ENCODE data around the gene SLC2A11.

The SLC2A11 gene

DNA sequence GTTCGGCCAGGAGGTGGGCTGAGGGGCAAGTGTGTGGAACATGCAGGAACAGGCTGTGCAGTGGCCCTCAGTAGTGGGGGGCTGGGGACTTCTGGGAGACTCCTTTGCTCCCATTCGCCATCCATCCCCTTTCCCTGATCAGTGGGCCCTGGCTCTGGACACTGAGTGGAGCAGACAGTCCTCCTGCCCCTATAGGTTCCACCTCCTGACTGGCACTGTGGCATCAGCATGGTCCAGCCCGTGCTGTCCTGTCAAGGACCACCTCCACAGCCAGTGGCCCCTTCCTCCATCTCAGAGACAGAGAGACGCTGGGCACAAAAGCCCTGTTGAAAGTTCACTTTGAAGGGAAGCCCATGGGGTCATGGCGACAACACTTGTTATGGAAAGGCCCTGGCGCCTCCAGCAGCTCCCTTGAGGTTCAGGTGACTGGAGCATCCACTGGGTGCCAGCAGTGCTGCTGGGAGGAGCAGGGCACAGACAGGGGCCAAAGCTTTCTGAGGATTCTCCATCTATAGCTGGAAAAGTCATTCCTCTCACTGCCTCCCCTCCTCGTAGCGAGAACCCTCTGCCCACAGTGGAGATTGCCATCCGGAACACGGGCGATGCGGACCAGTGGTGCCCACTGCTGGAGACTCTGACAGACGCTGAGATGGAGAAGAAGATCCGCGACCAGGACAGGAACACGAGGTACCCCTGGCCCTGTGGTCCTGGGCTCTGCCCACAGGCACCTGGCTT lies 24.5 kb upstream of the SLC2A11 start:
- DNase-seq (ENCODE audit: low read depth in 2 of 2): no peak
- no peak overlapping the region for H3K4me3 ChIP-seq (replicated peaks in 1 of 2; ENCODE audit: low read depth in 2 of 2, low read length in 2 of 2)
- TF ChIP-seq, protein P1, sequence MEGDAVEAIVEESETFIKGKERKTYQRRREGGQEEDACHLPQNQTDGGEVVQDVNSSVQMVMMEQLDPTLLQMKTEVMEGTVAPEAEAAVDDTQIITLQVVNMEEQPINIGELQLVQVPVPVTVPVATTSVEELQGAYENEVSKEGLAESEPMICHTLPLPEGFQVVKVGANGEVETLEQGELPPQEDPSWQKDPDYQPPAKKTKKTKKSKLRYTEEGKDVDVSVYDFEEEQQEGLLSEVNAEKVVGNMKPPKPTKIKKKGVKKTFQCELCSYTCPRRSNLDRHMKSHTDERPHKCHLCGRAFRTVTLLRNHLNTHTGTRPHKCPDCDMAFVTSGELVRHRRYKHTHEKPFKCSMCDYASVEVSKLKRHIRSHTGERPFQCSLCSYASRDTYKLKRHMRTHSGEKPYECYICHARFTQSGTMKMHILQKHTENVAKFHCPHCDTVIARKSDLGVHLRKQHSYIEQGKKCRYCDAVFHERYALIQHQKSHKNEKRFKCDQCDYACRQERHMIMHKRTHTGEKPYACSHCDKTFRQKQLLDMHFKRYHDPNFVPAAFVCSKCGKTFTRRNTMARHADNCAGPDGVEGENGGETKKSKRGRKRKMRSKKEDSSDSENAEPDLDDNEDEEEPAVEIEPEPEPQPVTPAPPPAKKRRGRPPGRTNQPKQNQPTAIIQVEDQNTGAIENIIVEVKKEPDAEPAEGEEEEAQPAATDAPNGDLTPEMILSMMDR (IDR thresholded peaks at IDR 0.05; ENCODE audit: low read depth, low read length): no peak

- no peak overlapping the region for H3K4me3 ChIP-seq (replicated peaks in 1 of 2; ENCODE audit: low read depth in 2 of 2, low read length in 2 of 2)
- no peak for DNase-seq (ENCODE audit: low read depth in 2 of 2)
- TF ChIP-seq, protein P1 (IDR thresholded peaks at IDR 0.05; ENCODE audit: low read depth, low read length): no peak
Measured at GRCh38 chr22:23833911-23834317, 23.8 kb upstream of the SLC2A11 start.

- no peak for DNase-seq (ENCODE audit: low read depth in 2 of 2)
Measured at GRCh38 chr22:23834406-23834792, 23.3 kb upstream of the SLC2A11 start.

DNA sequence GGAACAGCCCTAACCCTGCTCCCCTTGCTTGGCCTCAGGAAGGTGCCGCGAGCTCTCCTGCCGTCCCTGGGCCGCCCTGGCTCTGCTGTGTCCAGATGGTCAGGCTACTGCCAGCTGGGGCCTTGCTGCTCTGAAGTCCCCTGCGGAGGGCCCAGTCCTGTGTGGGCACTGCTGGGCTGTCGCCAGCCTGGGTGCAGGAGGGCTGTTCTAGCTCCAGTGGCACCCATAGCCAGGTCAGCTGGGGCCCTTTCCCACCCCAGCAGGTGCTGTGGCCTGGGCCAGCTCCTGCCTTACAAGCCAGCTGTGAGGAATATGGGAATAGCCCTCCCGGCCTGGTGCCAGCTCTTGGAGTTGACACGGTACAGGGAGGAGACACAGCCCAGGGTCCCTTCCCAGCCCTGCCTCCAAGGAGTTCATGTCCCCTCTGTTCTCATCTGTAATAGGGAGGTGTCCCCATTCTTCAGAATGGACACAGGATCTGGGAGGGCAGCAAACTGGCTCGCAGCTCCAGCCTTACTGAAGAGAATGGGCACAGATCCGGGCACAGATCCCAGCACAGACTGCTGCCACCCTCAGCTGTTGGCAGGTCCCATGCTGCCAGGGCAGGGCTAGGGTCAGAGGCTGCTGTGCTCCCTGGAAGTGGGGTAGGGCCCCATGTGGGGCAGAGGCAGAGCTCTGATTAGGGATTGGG lies 22.7 kb upstream of the SLC2A11 start:
- TF ChIP-seq, protein P1 (IDR thresholded peaks at IDR 0.05; ENCODE audit: low read depth, low read length): no peak

More at GRCh38 chr22:23834406-23834792, 23.3 kb upstream of the SLC2A11 start:
- H3K4me3 ChIP-seq (replicated peaks in 1 of 2; ENCODE audit: low read depth in 2 of 2, low read length in 2 of 2): no peak overlapping the region
- TF ChIP-seq, protein P1 (IDR thresholded peaks at IDR 0.05; ENCODE audit: low read depth, low read length): no peak

DNA sequence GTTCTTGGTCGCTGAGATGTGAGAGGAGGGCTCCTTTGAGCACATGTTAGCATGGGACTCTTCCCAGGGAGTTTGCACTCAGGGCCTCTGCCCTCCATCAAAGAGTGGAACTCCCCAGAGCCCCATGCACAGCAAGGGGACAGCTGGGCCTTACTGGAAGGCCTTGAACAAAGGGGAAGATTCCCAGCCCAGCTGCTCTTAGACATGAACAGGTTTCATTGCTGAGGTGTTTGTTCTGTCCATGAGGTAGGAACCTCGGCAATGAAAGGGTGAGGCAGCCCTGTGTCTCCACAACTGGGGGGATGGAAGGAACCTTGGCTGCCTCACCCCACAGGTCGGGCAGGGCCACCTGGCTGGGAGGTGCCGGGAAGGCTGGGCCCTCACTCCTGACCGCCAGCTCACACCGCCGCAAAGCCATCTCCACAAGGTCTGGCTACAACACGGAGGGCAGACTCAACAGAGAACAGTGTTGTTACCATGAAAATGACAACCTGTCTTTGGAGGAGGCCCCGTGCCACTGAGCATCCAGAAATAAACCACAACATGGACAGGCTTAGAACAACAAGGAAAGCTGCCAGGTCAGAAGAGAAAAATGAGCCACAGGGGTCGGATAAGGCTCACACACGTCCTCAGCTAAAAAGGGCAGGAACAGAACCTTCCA lies 22.1 kb upstream of the SLC2A11 start:
- TF ChIP-seq, protein P1 (IDR thresholded peaks at IDR 0.05; ENCODE audit: low read depth, low read length): no peak
- no peak overlapping the region for H3K4me3 ChIP-seq (replicated peaks in 1 of 2; ENCODE audit: low read depth in 2 of 2, low read length in 2 of 2)
- no peak for DNase-seq (ENCODE audit: low read depth in 2 of 2)

More for the DNA sequence above, 22.7 kb upstream of the SLC2A11 start:
- DNase-seq (ENCODE audit: low read depth in 2 of 2): no peak
- H3K4me3 ChIP-seq (replicated peaks in 1 of 2; ENCODE audit: low read depth in 2 of 2, low read length in 2 of 2): no peak overlapping the region

- DNase-seq (ENCODE audit: low read depth in 2 of 2): no peak
- H3K4me3 ChIP-seq (replicated peaks in 1 of 2; ENCODE audit: low read depth in 2 of 2, low read length in 2 of 2): no peak overlapping the region
- TF ChIP-seq, protein P1 (IDR thresholded peaks at IDR 0.05; ENCODE audit: low read depth, low read length): no peak
Measured at GRCh38 chr22:23836281-23836680, 21.4 kb upstream of the SLC2A11 start.
